Keratinocyte (primary cell): ENCODE measurements around the gene CRYL1. TPM values are rescaled to one million over a fixed set of nuclear protein-coding genes. Genes with fewer than 3 reads are reported as not detected.

Experiments used
- DNase-seq: peaks from one replicate; pipeline ENCODE4 v3.0.0-alpha.2; 2011; ENCODE audit warnings: low read depth, missing footprints, low spot score
- FAIRE-seq: peaks from 2 replicates; lab custom pipeline; 2011; peaks lifted over from hg19 to GRCh38; lab: Jason Lieb, UNC
- H2AFZ ChIP-seq: 2 replicates; pipeline ENCODE4 v1.6.0; 2012; ENCODE audit warnings: low read length, control low read depth, inconsistent platforms; ENCODE audit not compliant: control insufficient read depth
- H3K27ac ChIP-seq: 2 replicates; pipeline ENCODE4 v1.5.1; 2011; ENCODE audit warnings: low read length; ENCODE audit not compliant: control insufficient read depth, insufficient read depth
- H3K27me3 ChIP-seq: 3 replicates; pipeline ENCODE4 v1.6.0; 2011; ENCODE audit warnings: low read length; ENCODE audit not compliant: control insufficient read depth, insufficient read depth; ENCODE audit errors: extremely low read depth
- H3K36me3 ChIP-seq, 2 experiments: 2 replicates in 1 of 2; 3 replicates in 1 of 2; pipeline ENCODE4 v1.5.1; 2011; ENCODE audit warnings: low read length in 2 of 2, mild to moderate bottlenecking in 1 of 2; ENCODE audit not compliant: control insufficient read depth in 2 of 2, insufficient read depth in 2 of 2; ENCODE audit errors: extremely low read depth in 1 of 2
- H3K4me1 ChIP-seq: 3 replicates; pipeline ENCODE4 v1.5.1; 2011; ENCODE audit warnings: low read length; ENCODE audit not compliant: control insufficient read depth, insufficient read depth; ENCODE audit errors: extremely low read depth
- H3K4me2 ChIP-seq: 3 replicates; pipeline ENCODE4 v1.6.0; 2011; ENCODE audit warnings: low read depth, low read length; ENCODE audit not compliant: control insufficient read depth, insufficient read depth; ENCODE audit errors: extremely low read depth
- H3K4me3 ChIP-seq, 3 experiments: fragments of 200-600 bp in 1 of 3; sonication (generic) in 1 of 3; 2 replicates in 2 of 3; 3 replicates in 1 of 3; pipeline ENCODE4 v1.5.1; 2011 to 2016; ENCODE audit warnings: low read length in 3 of 3, mild to moderate bottlenecking in 3 of 3, control low read depth in 2 of 3, inconsistent platforms in 1 of 3, low read depth in 1 of 3, mixed read lengths in 1 of 3, mixed run types in 1 of 3, moderate library complexity in 1 of 3; ENCODE audit not compliant: control insufficient read depth in 2 of 3, insufficient read depth in 2 of 3; ENCODE audit errors: extremely low read depth in 1 of 3
- H3K79me2 ChIP-seq: 2 replicates; pipeline ENCODE4 v1.6.0; 2012; ENCODE audit warnings: low read length; ENCODE audit not compliant: control insufficient read depth, insufficient read depth
- H3K9ac ChIP-seq: 3 replicates; pipeline ENCODE4 v1.6.0; 2011; ENCODE audit warnings: low read length; ENCODE audit not compliant: control insufficient read depth, insufficient read depth; ENCODE audit errors: extremely low read depth
- H3K9me1 ChIP-seq: 3 replicates; pipeline ENCODE4 v1.6.0; 2011; ENCODE audit warnings: low read length; ENCODE audit not compliant: control insufficient read depth, insufficient read depth; ENCODE audit errors: extremely low read depth
- H3K9me3 ChIP-seq: 2 replicates; pipeline ENCODE4 v1.5.1; 2012; ENCODE audit warnings: low read depth, low read length; ENCODE audit not compliant: control insufficient read depth
- H4K20me1 ChIP-seq: 3 replicates; pipeline ENCODE4 v1.6.0; 2011; ENCODE audit warnings: low read length; ENCODE audit not compliant: control insufficient read depth, insufficient read depth; ENCODE audit errors: extremely low read depth
- CTCF ChIP-seq, 3 experiments: IDR thresholded peaks in 1 of 3; conservative IDR thresholded peaks in 1 of 3; optimal IDR thresholded peaks in 1 of 3; 2 replicates in 2 of 3; 3 replicates in 1 of 3; pipeline versions ENCODE3 to v1.5.1; 2011; ENCODE audit warnings: low read length in 3 of 3, mild to moderate bottlenecking in 3 of 3, moderate library complexity in 2 of 3, control low read depth in 1 of 3, inconsistent platforms in 1 of 3; ENCODE audit not compliant: insufficient read depth in 2 of 3; ENCODE audit errors: extremely low read depth in 1 of 3
- EZH2 ChIP-seq: IDR thresholded peaks from one replicate; pipeline ENCODE4 v1.6.1; 2012; ENCODE audit warnings: inconsistent platforms, mild to moderate bottlenecking, low read length, moderate library complexity
- dilution Hi-C: fragments of 300-500 bp; cut with MboI; formaldehyde crosslinking; loops from one replicate; pipeline ENCODE4 v1.7.0; 2020; ENCODE audit warnings: low sequenced_read_pairs; ENCODE audit not compliant: extremely low pct_ligation_motif_present
- polyA plus RNA-seq, 5 experiments: library from polyadenylated mRNA; depleted of rRNA in 3 of 5; stranded (reverse) in 3 of 5; stranded (forward) in 1 of 5; unstranded in 1 of 5; fragments of >200 nt; gene quantifications; 1 replicate in 1 of 5; 2 replicates in 3 of 5; 3 replicates in 1 of 5; pipeline versions ENCODE4 v1.2.1 to v1.2.3, GENCODE V29; 2011 to 2012; ENCODE audit warnings: missing spikeins in 2 of 5, low read depth in 1 of 5, low replicate concordance in 1 of 5

CRYL1 gene
- polyA plus RNA-seq, 1 donor (not counting 4 experiments of a cell fraction or from before 2014, with no cell fraction given) = 27.2 TPM

- H3K9ac ChIP-seq = no peak overlapping the region
- peaks cover 15% of the 10 kb centered on the region for H3K4me1 ChIP-seq
- no peaks in the 10 kb centered on the region for H3K27me3 ChIP-seq
- no peak overlapping the region for H3K4me2 ChIP-seq
- dilution Hi-C loops = no loop called here
- FAIRE-seq = no peak
- TF ChIP-seq EZH2 = no peak
- TF ChIP-seq CTCF (optimal IDR thresholded peaks at IDR 0.05 in 1 of 3, IDR thresholded peaks at IDR 0.05 in 1 of 3, conservative IDR thresholded peaks at IDR 0.05 in 1 of 3; ENCODE audit: extremely low read depth in 1 of 3, insufficient read depth in 2 of 3, low read length in 3 of 3) = no peak
- H4K20me1 ChIP-seq = no peaks in the 10 kb centered on the region
- no peak overlapping the region for H3K4me3 ChIP-seq
- H3K9me1 ChIP-seq = no peaks in the 10 kb centered on the region
- no peak for DNase-seq
- H3K36me3 ChIP-seq = no peaks in the 10 kb centered on the region
- no peaks in the 10 kb centered on the region for H3K9me3 ChIP-seq
- no peak overlapping the region for H2AFZ ChIP-seq
- H3K27ac ChIP-seq = no peak overlapping the region
- peaks cover 3% of the 10 kb centered on the region for H3K79me2 ChIP-seq
These were observed 2.8 kb upstream of the CRYL1 start for GRCh38 chr13:20528452-20528851.

- peaks cover 3% of the 10 kb centered on the region for H3K79me2 ChIP-seq
- no peaks in the 10 kb centered on the region for H3K9me1 ChIP-seq
- no peak for TF ChIP-seq CTCF (optimal IDR thresholded peaks at IDR 0.05 in 1 of 3, IDR thresholded peaks at IDR 0.05 in 1 of 3, conservative IDR thresholded peaks at IDR 0.05 in 1 of 3; ENCODE audit: extremely low read depth in 1 of 3, insufficient read depth in 2 of 3, low read length in 3 of 3)
- no peak for TF ChIP-seq EZH2
- no peaks in the 10 kb centered on the region for H4K20me1 ChIP-seq
- H3K36me3 ChIP-seq = no peaks in the 10 kb centered on the region
- dilution Hi-C loops = no loop called here
- peak overlapping the region; percentile 98 for H3K4me2 ChIP-seq
- H3K27me3 ChIP-seq = no peaks in the 10 kb centered on the region
- H2AFZ ChIP-seq = peak overlapping the region; percentile 97
- peak overlapping the region; percentile 73 for H3K9ac ChIP-seq
- FAIRE-seq (no peak), DNase-seq (no peak)
- H3K4me1 ChIP-seq = peaks cover 15% of the 10 kb centered on the region
- no peaks in the 10 kb centered on the region for H3K9me3 ChIP-seq
- H3K27ac ChIP-seq = peak overlapping the region; percentile 80
- H3K4me3 ChIP-seq = peak overlapping the region in 2 of 3 experiments; percentile 80 to 81
These were observed 1.0 kb upstream of the CRYL1 start for GRCh38 chr13:20526664-20527063.
